ENCODE measurements around the gene RBM20.
"Not testable (repeated sequence)": the region's sequence is repeated elsewhere in the genome, so short reads cannot be mapped to it uniquely, and the experiment has no call there.

Gene RBM20

DNA sequence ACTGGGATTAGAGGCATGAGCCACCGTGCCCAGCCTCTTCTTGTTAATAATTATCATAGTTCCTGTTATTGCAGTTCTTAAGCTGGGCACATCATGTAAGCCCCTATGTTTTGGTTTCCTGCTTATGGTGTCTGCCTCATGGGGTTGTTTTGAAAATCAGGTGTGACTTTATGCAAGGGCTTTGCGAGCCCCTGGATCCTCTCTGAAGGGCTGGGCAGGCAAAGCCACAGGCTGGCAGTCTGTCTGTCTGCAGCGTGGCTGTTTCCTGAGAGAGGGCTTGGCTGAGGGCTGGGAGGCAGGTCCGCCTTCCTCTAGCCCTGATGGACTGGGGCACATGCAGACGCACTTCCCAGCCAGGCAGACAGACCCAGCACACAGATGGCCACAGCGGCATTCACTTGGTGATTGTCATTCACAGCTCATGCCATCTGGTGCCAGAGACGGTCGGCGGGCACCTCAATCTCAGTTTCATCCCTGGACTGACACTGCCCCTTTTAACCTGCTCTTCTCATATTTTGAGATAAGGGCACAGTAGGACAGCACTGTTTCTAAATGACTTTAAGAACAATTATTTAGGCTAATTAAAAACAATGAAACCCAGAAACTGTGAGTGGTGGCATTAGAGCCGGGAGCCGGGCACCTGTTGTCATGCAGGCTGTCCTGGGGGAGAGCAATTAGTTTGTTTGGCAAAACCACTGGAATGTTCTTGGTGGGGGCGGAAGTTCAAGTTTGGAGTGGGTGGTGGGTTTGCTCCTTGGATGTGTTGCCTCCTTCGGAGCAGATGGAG is 35.5 kb downstream of the RBM20 start:
- no peak for DNase-seq

- DNase-seq = no peak
Observed at GRCh38 chr10:110680273-110681020, 36.3 kb downstream of the RBM20 start.

DNA sequence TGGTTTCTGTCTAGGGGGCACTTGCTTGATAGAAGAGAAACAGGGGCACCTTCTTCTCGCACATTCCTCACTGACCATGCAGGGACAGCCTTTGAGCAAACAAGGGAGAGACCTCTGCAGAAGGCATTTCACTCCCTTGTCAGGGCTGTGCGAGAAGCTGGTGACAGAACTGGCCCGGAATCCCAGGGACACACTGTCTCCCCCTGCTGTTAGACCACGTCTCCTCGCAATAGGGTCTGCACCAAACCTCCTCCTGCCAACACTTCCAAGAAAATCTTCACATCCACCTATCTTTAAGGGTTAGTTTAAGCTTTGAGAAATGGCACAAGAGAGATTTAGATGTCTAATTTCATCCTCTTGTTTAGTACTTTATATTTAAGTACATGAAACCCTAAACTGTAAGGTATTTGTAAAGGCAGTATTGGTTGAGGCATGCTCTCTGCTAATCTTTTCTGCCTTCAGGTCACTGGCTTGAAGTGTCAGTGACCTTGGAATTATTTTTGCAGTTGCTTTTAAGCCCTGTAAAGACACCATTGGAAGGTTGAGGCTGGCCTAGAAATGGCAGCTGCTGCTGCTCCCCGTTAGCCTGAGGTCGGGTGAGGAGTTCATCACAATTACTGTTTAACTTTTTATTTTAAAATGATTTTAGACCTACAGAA is 37.0 kb downstream of the RBM20 start:
- no peak for DNase-seq

DNA sequence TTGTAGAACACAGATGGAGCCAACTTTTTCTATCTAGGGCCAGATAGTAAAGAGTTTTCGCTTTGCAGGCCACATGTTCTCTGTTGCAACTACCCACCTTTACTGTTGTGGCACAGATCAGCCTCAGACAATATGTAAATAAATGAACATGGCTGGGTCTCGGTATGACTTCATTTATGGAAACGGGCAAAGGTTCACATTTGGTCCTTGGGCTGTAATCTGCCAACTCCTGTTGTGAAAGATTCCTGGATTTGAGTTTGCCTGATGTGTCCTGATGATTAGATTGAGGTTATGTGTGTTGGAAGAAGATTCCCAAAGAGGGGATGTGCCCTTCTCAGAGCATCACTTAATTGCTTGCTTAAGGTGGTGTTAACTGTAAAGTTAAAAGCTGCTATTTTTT is 38.2 kb downstream of the RBM20 start:
- DNase-seq = no peak

- DNase-seq = no peak
Observed at GRCh38 chr10:110684800-110685446, 40.8 kb downstream of the RBM20 start.

GRCh38 chr10:110686047-110686446 is 41.9 kb downstream of the RBM20 start:
- no peak for DNase-seq

DNA sequence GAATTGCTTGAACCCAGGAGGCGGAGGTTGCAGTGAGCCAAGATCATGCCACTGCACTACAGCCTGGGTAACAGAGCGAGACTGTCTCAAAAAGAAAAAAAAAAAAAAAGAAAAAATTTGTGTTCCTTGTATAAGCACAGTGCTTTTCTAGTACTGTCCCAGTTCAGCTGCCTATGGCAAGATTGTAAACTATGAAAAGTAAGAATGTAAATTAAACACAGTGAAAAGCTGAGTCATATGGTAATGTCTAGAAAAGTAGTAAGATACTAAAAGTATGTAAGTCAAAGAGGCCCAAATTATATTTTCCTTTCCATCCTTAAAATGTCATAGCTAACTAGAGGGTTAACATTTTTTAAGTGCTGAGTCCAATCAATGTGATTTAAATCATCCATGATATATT is 42.8 kb downstream of the RBM20 start:
- DNase-seq = no peak

DNA sequence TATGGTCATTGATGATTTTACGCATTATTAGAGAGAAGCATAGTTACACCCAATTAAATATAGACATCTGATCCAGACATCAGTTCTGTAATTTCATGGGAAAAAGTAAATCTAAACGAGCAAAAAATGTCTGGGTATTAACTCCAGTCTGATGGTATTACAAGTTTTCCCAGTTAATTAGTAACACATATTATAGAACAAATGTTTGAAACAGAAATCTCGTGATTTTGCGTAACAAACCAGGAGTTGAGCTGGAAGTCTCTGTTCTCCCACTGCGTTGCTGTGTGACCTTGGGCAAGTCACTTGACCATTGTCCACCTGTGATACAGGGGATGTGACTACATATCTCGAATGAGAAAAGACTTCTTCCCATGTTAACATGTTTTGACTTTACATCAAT is 43.3 kb downstream of the RBM20 start:
- no peak for DNase-seq

DNA sequence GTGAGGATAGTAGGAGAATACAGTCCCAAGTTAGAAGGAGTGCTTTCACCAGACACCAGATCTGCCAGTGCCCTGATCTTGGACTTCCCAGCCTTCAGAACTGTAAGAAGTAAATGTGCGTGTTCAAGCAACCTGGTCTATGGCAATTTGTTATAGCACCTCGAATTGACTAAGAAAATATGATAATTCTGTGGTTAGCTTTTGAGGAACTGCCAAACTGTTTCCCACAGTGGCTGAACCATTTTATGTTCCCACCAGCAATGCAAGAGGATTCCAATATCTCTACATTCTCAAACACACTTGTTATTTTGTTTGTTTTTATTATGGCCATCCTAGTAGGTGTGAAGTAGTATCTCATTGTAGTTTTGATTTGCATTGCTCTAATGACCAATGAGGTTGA is 47.0 kb downstream of the RBM20 start:
- no peak for DNase-seq

GRCh38 chr10:110694263-110694662 is 50.1 kb downstream of the RBM20 start:
- DNase-seq = no peak

DNA sequence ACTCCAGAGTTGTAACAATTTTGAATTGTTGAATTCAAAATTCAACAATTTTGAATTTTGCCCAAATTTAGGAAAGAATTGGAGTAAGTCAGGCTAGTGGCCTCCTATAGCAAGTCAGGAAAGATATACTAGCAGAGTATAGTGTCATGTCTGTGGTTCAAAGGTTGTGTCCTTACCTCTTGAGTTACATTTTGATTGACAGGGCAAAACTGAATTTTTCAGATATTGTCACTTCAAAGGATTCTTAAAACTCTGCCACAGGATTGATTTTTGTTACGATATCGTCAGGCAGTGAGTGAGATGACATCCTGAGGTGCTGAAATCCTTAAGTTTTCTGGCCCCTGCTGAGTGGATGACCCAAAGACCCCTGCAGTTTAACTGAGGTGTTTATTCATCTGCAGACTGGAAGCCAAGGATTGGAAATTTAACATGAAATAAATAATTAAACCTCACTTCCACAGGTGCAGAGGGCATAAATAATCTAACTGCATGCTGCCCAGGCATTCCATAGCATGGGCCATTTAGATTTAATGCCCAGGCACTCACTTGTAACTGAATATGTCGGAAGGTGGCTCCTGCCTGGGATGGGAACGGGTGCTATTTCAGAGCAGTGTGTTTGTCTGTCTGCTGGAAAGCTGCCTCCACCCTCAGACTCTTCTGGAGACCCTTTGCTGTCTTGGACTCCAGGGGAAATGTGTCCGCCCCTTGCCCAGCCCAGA is 50.8 kb downstream of the RBM20 start:
- DNase-seq = no peak

DNA sequence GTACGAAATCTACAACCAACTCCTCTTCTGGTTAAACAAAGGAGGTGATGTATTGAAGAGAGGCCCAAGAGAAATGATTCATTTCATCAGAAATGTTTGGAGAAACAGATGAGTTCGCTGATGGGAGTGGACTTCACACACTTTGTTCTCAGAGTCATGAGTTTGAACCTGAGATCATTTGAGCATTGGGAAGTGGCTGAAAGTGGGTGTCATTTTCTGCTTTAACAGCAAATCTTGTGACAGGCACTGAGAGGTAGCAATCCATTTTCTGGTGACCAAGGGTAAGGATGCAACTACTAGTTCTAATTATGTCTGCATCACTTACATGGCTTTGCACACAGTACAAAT is 51.4 kb downstream of the RBM20 start:
- DNase-seq = no peak

GRCh38 chr10:110696436-110696835 is 52.3 kb downstream of the RBM20 start:
- no peak for DNase-seq

DNA sequence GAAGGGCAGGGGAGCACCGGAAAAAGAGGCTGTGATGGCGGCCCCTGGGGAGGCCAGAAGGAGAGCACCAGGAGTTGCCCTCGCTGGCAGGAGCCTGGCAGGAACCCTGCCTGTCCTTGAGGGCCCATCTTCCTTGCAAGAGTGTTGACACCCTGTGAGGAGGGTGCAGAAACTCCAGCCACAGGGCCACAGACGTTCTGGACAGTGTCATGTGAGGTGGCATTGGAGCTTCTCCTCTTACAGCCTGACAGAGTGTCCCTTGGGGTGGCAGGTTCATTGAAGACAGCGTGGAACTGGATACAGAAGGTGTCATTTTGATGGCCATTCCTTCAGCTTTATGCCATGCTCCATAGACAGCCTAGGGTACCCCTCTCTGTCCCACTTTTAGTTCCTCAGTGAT is 54.2 kb downstream of the RBM20 start:
- no peak for DNase-seq

DNA sequence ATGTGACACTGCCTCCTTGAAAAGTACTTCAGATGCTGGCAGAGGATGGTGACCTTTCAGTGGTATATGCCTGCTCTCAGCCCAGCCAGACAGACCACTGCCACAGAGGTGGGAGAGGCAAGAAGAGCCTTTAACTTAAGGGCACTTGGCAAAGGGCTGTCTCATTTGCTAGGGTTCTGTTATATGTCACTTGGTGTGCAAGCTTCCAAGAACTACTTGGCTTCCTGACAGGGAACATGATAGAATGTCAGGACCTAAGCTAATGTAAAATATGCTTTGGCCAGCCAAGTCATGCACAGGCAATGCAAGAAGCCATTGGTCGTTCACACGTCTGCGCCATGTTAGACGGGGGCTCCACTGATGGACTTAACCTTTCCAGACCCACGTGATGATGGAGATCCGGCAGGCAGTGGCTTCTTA is 54.7 kb downstream of the RBM20 start:
- DNase-seq = no peak

DNA sequence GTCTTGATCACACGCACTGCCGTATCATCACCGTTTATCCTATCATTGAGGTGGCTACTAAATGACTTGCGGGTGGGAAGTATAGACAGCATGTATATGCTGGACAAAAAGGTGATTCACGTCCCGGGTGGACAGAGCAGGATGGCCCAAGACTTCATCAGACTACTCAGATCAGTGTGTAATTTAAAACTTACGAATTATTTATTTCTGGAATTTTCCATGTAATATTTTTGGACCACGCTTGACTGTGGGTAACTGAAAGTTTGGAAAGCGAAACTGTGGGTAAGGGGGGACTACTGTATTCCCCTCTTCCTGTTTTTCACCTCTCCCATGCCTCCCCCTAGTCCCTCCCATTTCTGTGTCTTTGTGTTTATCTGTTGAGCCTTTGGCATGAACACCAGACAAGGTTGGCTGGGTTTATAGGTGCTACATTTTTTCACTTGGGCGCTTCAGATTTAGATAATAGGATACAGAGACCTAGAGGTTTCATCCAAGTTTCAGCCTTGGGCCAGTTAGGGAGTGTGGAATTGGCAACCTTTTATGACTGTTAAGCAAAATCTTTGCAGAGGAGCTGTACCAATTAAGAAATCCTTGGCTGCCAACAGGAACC is 55.8 kb downstream of the RBM20 start:
- no peak for DNase-seq

- no peak for DNase-seq
Observed at GRCh38 chr10:110700947-110701616, 56.9 kb downstream of the RBM20 start.

DNA sequence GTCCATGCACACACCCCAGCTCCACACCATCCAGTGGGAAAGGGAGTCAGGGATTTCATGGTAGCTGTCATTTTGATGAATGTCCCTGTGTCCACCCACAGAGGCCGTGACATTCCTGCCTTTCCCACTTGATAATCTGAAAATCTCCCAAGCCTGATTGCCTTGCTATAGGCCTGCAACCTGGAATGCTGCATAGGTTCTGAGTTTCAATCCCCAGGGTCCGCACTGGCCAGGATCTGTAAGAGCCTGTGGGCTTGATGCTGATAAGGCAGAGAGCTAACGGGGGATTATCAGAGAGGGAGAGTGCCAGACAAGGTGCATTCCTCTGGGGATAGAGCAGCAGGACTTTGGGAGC is 57.5 kb downstream of the RBM20 start:
- DNase-seq = no peak

DNA sequence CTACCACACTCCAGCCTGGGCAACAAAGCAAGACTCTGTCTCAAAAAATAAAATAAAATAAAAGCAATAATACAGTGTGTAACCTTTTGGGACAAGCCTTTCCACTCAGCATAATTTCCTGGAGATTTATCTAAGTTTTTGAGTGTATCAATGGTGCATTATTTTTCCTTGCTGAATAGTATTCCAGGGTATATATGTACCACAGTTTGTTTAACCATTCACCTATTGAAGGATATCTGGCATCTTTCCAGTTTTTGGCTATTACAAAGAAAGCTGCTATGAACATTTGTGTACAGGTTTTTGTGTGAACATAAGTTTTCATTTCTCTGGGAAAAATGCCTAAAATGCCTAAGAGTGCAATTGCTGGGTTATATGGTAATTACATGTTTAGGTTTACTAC is 59.9 kb downstream of the RBM20 start:
- no peak for DNase-seq

DNA sequence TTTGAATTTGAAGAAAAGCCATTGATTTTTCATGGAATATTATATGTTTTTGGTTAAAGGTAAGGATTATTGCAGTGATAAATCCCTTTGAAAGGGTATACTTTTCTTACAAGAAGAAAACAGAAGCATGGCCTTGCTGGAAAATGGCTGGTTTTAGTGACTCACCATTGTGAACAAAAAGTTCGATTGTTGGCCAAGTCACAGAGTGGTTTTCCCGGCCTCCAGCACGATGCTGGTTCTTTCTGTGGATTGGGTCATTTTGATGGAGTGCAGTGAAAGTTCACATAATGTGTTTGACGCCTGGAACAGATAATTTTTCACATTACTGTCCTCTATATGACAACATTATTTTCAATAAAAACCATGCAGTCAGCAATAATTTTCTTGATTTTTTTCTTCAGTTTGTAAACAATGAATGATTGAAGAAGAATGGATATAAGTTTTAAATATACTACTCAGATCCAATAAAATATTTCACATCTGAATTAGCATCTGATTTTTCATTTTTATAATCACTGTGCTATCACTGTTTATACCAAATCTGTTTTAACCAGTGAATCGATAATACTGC is 60.9 kb downstream of the RBM20 start:
- DNase-seq = no peak

- not testable (repeated sequence) for DNase-seq
Observed at GRCh38 chr10:110705596-110705995, 61.5 kb downstream of the RBM20 start.

DNA sequence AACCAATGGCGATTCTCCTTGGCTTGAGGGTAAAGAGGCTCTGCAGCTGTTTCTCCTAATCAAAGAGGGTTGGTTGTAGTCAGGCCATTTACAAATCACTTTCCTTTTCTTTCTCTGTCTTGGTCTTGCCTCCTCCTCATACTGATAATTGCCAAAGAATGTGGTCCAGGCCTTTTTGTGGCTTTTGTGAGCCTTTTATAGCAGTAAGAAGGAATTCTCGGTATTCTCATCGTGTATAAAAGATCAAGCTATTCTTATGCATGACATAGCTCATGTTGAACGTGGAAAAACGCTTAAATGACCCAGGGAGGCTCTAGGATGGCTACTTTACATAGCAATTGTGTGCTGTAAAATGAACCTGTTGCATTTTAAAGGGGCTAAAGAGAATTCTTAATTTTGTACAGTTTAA is 62.6 kb downstream of the RBM20 start:
- DNase-seq = no peak
